ENCODE measurements around the gene PSMG4. TPM values are rescaled to one million over a fixed set of nuclear protein-coding genes. Genes with fewer than 3 reads are reported as not detected.
A peak's percentile ranks its signal among the peaks of the same experiment; 100 is the strongest.

The PSMG4 gene
- total RNA-seq, 2 experiments from 2014 or later: 26.8 to 29.1 TPM

DNA sequence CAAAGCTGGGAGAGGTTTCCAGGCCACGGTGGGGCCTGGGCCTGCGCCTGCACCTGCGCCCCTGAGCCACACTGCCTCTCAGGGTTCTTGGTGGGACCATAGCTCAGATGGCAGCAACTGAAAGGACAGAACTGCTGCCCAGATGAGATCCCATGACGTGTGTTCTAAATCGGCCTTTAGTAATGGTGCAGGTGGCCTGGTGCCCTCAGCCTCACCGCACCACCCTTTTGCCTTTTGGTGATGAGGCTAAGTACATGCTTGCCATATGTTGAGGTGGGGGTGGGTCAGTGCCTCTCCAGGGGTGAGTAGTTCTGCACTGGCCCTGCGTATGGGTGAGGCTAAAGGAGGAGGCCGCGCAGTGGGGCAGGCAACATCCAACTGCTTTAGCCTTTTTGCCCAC, 7.4 kb downstream of the PSMG4 start:
- Mint-ChIP-seq H3K36me3 (peaks cover 9% of the 10 kb centered on the region), H3K4me1 (peaks cover 22% of the 10 kb centered on the region), H3K27ac (no peak overlapping the region), H3K4me3 (no peak overlapping the region), H3K9me3 (no peaks in the 10 kb centered on the region), H3K27me3 (no peaks in the 10 kb centered on the region)
- POLR2A ChIA-PET: no interaction called here
- no peak for ATAC-seq (ENCODE audit: low read depth)
- DNase-seq: no peak

DNA sequence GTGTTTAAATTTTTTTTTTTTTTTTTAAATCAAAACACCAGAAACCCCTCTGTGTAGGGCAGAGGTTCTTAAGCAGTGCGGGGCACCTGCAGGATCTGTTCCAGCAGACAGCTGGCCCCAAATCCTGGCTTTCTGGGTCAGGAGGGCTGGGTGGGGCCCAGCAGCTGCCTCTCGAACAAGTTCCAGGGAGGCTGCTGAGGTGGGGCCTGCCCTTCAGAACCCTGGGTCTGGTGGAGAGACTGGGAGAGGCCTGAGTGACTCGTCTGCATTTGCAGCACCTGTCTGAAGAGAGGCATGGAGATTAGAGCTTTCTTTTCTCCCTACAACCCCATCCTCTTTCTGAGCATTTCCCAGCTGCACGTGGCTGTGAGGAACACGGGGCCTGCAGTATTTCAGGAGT, 8.4 kb downstream of the PSMG4 start:
- H3K27ac Mint-ChIP-seq: no peak overlapping the region
- peaks cover 15% of the 10 kb centered on the region for H3K4me1 Mint-ChIP-seq
- ATAC-seq (ENCODE audit: low read depth) (no peak), DNase-seq (no peak)
- no peaks in the 10 kb centered on the region for H3K27me3 Mint-ChIP-seq
- H3K9me3 Mint-ChIP-seq: no peaks in the 10 kb centered on the region
- POLR2A ChIA-PET: no interaction called here
- peaks cover 12% of the 10 kb centered on the region for H3K36me3 Mint-ChIP-seq
- H3K4me3 Mint-ChIP-seq: no peak overlapping the region

DNA sequence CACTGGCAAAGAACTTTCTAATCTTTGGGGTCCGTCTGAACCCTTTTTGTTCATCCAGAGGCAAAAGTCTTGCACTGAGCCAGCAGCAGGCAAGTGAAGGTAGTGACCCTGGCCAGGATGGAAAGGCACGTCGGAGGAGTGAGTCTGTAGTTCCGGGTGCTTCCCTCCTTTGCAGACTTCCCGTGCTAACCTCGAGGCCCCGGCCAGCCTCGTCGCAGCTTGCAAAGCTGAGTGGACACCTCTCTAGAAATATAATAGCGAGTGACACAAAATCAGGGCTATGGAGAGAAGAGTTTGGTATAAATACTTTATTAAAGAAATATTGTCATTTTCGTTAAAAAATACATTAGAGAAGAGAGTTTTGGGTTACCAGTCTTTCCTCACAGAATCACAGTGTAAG, 9.9 kb downstream of the PSMG4 start:
- no peak overlapping the region for H3K4me3 Mint-ChIP-seq
- ATAC-seq (ENCODE audit: low read depth): no peak
- POLR2A ChIA-PET: no interaction called here
- no peaks in the 10 kb centered on the region for H3K9me3 Mint-ChIP-seq
- DNase-seq: no peak
- no peaks in the 10 kb centered on the region for H3K27me3 Mint-ChIP-seq
- H3K4me1 Mint-ChIP-seq: peaks cover 8% of the 10 kb centered on the region
- H3K27ac Mint-ChIP-seq: no peak overlapping the region
- peaks cover 12% of the 10 kb centered on the region for H3K36me3 Mint-ChIP-seq

- POLR2A ChIA-PET: no interaction called here
- Mint-ChIP-seq H3K9me3 (no peaks in the 10 kb centered on the region), H3K27me3 (no peaks in the 10 kb centered on the region), H3K4me3 (no peak overlapping the region), H3K27ac (no peak overlapping the region), H3K36me3 (peaks cover 12% of the 10 kb centered on the region), H3K4me1 (peaks cover 6% of the 10 kb centered on the region)
- DNase-seq: no peak
- ATAC-seq (ENCODE audit: low read depth): no peak
Measured at GRCh38 chr6:3269281-3269975, 10.7 kb downstream of the PSMG4 start.

GRCh38 chr6:3270258-3270657, 11.5 kb downstream of the PSMG4 start:
- H3K4me1 Mint-ChIP-seq: peaks cover 6% of the 10 kb centered on the region
- H3K27ac Mint-ChIP-seq: no peak overlapping the region
- POLR2A ChIA-PET: no interaction called here
- DNase-seq (no peak), ATAC-seq (ENCODE audit: low read depth) (no peak)
- no peaks in the 10 kb centered on the region for H3K27me3 Mint-ChIP-seq
- H3K4me3 Mint-ChIP-seq: no peak overlapping the region
- peaks cover 8% of the 10 kb centered on the region for H3K36me3 Mint-ChIP-seq
- no peaks in the 10 kb centered on the region for H3K9me3 Mint-ChIP-seq

DNA sequence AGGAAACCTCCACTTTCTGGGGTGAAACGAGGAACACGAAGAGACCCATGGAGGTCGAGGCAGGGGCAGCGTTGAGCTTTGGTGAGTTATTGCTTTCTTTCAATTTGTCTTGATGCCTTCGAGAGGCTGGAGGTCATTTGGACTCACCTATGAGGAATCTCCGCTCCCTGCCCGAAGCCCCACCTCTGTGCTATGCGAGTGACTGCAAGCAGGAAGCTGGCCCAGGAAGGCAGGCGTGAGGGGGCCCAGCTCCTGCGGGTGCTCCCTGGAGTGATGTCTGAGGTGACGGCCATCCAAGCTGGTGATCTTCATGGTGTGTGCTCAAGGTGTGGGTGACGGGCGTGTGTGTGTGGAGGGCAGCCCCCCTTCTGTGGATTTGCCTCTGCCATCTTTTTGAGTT, 13.0 kb downstream of the PSMG4 start:
- Mint-ChIP-seq H3K27ac (peak overlapping the region; percentile 28), H3K27me3 (no peaks in the 10 kb centered on the region), H3K4me3 (no peak overlapping the region), H3K36me3 (peaks cover 8% of the 10 kb centered on the region), H3K9me3 (no peaks in the 10 kb centered on the region), H3K4me1 (peaks cover 6% of the 10 kb centered on the region)
- DNase-seq: no peak
- POLR2A ChIA-PET: no interaction called here
- ATAC-seq (ENCODE audit: low read depth): no peak

DNA sequence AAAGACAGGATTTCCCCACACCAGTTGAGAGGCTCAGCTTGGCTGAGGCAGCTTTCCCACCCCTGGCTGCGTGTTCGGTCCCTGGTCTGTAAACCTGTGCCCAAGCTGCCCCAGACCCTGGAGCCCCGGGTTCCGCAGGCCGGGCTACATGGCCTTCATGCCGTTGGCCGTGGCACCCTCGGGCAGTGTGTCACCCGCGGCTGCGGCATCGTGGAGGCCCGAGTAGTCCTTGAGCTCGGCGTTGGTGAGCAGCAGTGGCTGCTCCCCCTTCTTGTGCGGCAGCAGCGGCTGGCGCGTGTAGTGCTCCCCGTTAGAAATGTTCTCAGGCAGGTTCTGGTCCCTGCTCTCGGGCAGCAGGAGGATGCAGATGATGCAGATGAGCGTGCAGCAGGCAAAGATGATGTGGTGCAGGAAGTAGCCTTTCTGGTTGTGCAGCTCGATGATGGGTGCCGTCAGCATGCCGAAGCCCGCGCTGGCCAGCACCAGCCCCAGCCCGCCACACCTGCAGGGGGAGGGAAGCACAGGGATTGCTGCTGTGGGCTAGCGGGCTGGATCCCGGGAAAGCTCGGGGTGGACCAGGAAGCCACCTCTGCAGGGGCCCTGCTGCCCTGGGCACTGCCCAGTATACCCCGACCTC, 14.3 kb downstream of the PSMG4 start:
- Mint-ChIP-seq H3K9me3 (no peaks in the 10 kb centered on the region), H3K4me1 (peaks cover 4% of the 10 kb centered on the region), H3K27ac (no peak overlapping the region), H3K36me3 (peaks cover 8% of the 10 kb centered on the region), H3K27me3 (no peaks in the 10 kb centered on the region), H3K4me3 (no peak overlapping the region)
- no peak for ATAC-seq (ENCODE audit: low read depth)
- no peak for DNase-seq
- POLR2A ChIA-PET: interaction anchor here (1.0 kb wide), 1 partner anchor 11 kb away, joined by 3 read pairs; no protein-coding TSS in a partner anchor

DNA sequence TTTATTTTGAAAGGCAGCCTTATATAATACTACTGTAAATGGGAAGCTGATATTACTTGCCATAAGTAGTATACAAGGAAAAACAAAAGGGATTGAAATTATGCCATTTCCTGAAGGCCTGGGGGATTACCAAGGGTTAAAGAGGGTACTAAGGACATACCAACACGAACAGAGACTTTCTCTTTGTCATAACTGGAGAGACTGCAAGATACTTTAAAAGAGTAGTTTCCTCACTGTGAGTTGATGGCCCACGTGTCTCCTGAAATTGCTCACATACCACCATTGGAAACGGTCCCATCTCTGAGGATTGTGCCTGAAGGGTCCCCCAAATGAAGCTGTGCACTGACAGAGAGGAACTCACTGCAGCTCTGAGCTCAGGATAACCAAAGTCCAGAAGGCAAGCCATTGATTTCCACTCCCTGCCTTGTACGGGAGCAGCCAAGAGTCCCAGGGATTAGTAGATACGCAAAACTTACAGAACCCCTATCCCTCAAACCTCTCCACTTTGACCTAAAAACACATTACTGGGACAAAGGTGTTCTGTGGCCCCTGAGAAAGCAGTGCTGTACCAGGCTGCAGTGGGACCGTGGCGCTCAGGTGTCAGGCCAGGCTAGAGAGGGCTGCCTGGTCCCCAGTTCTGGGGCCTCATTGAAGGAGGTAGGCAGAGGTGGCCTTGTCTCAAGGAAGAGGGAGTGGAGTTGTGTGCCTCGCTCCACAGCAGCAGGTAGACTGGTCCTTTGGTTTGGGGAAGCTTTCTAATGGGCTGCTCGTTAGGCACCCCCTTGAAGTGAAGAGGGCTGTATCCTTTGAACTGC, 15.2 kb downstream of the PSMG4 start:
- ATAC-seq (ENCODE audit: low read depth) (no peak), DNase-seq (no peak)
- H3K4me1 Mint-ChIP-seq: peaks cover 4% of the 10 kb centered on the region
- H3K4me3 Mint-ChIP-seq: no peak overlapping the region
- peaks cover 8% of the 10 kb centered on the region for H3K36me3 Mint-ChIP-seq
- H3K27me3 Mint-ChIP-seq: no peaks in the 10 kb centered on the region
- H3K27ac Mint-ChIP-seq: no peak overlapping the region
- H3K9me3 Mint-ChIP-seq: no peaks in the 10 kb centered on the region
- POLR2A ChIA-PET: interaction anchor here (1.0 kb wide), 1 partner anchor 12 kb away, joined by 3 read pairs; no protein-coding TSS in a partner anchor

DNA sequence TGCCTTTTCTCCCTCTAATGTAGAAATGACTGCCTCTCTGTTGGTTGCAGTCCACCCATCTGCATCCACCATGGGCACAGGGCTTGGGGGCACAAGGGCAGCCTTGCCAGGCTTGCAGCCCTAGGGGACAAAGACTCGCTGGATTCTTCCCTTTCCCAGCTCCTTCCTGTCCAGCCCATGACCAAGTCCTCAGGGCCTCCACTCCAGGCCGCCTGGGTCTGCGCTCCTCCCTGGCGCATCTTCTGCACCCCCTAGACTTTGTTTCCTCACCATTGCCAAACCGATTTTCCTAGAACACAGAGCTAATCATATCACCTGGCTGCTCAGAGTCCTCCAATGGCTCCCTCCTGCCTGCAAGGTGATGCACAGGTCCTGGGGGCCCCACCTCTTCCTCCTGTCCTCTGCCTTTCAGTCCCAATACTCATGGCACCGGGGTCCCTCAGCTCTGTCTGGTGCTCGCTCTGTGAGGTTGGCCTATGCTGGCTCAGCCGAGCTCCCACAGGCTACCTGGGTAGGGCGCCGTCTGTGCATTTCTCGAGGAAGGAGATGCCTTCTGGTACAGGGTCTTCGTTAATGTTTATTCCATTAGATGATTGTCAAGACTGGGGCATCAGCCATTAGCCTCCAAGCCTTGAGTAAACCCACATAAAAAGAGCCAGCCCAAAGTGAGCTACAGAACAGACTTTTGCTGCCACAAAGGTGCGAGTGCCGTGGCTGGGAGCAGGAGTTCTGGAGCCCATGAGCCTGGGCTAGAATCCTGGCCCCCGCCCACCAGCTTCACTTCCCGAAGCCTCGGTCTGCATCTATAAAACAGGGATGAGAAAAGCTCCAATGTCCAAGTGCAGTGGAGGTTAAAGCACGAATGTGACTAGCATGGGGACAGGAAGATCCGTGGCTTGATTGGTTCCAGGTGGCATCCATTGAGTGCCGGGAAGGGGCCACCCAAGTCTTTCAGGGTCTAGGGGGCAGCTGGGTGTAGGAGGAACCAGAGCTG, 17.7 kb downstream of the PSMG4 start:
- POLR2A ChIA-PET: no interaction called here

DNA sequence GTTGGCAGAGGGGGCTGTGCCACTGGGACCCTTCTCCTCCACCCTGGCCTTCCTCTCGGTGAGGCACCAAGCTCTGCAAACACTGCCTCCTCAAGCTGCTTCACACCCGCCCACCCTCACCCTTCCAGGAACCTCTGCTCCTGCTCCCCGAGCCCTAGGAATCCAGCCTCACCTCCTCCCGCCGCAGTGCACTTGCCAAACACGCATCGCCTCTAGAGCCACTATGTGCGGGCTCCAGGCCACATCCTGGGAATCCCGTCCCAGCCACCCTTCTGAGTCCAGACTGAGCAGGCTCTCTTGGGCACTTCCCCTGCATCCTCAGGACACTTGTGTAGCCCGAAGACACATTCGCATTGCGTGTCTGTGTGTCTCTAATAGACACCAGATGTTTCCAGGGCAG, 18.5 kb downstream of the PSMG4 start:
- Mint-ChIP-seq H3K36me3 (no peaks in the 10 kb centered on the region), H3K9me3 (no peaks in the 10 kb centered on the region)

More for the DNA sequence above, 17.7 kb downstream of the PSMG4 start:
- no peak overlapping the region for H3K4me3 Mint-ChIP-seq
- H3K27me3 Mint-ChIP-seq: no peaks in the 10 kb centered on the region
- H3K4me1 Mint-ChIP-seq: peaks cover 5% of the 10 kb centered on the region
- peaks cover 3% of the 10 kb centered on the region for H3K36me3 Mint-ChIP-seq
- ATAC-seq (ENCODE audit: low read depth): no peak
- no peak overlapping the region for H3K27ac Mint-ChIP-seq
- no peaks in the 10 kb centered on the region for H3K9me3 Mint-ChIP-seq
- DNase-seq: no peak

DNA sequence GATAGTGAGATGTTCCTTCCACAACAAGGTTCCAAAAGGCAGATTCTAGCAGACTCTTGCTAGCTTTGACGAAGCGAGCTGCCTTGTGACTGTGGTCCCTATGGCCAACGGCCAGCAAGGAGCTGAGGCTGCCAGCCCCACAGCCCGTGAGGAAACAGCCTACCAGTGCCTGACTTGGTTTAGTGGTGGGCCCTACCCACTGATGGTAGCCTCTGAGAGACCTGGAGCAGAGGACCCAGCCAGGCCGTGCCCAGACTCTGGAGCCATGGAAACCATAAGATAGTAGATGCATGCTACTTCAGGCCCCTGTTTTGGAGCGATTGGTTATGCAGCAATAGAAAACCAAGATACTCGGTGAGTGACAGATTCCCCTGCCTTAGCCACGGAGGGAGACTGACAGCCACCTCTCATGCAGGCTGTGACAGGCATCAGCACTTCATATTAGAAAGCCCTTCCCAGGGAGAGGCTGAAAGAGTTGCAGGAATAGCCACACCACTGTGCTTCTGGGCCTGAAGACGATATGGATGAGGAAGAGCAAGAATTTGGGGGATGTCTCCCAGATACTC, 19.2 kb downstream of the PSMG4 start:
- DNase-seq: no peak
- no peaks in the 10 kb centered on the region for H3K27me3 Mint-ChIP-seq
- no peaks in the 10 kb centered on the region for H3K9me3 Mint-ChIP-seq
- POLR2A ChIA-PET: no interaction called here
- ATAC-seq (ENCODE audit: low read depth): no peak
- H3K27ac Mint-ChIP-seq: no peak overlapping the region
- H3K4me1 Mint-ChIP-seq: peaks cover 3% of the 10 kb centered on the region
- H3K4me3 Mint-ChIP-seq: no peak overlapping the region
- H3K36me3 Mint-ChIP-seq: no peaks in the 10 kb centered on the region

More for the DNA sequence above, 18.5 kb downstream of the PSMG4 start:
- Mint-ChIP-seq H3K27ac (no peak overlapping the region), H3K4me3 (no peak overlapping the region), H3K27me3 (no peaks in the 10 kb centered on the region), H3K4me1 (peaks cover 3% of the 10 kb centered on the region)
- DNase-seq (no peak), ATAC-seq (ENCODE audit: low read depth) (no peak)
- POLR2A ChIA-PET: no interaction called here

DNA sequence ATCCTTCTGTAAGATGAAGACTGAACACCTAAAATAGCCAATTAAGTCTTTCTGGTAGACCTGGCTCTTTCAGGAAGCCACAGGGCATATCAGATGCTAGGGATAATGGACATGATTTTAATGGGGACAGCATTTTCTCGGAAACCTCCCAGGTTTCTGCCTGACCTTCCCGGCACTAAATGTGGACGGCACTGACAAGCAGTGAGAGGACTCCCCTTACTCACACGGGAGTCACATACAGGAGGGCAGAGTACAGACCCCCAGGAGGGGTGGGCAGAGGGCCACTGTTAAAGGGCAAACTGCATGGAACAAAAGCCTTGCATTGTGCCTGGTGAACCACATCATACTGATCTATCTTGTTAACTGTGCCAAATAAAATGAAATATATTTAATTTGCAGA, 19.9 kb downstream of the PSMG4 start:
- POLR2A ChIA-PET: no interaction called here
- DNase-seq (no peak), ATAC-seq (ENCODE audit: low read depth) (no peak)
- Mint-ChIP-seq H3K27ac (no peak overlapping the region), H3K4me3 (no peak overlapping the region), H3K4me1 (peaks cover 3% of the 10 kb centered on the region), H3K27me3 (no peaks in the 10 kb centered on the region), H3K9me3 (no peaks in the 10 kb centered on the region), H3K36me3 (no peaks in the 10 kb centered on the region)

- POLR2A ChIA-PET: no interaction called here
- no peak for DNase-seq
- H3K9me3 Mint-ChIP-seq: no peaks in the 10 kb centered on the region
Measured at GRCh38 chr6:3280091-3280490, 21.3 kb downstream of the PSMG4 start.

More at GRCh38 chr6:3280091-3280490, 21.3 kb downstream of the PSMG4 start:
- Mint-ChIP-seq H3K4me3 (no peak overlapping the region), H3K4me1 (peaks cover 3% of the 10 kb centered on the region), H3K36me3 (no peaks in the 10 kb centered on the region), H3K27ac (no peak overlapping the region), H3K27me3 (no peaks in the 10 kb centered on the region)
- ATAC-seq (ENCODE audit: low read depth): no peak
